ENCODE measurements around the gene MAN2A1.
"Not testable (repeated sequence)": the region's sequence is repeated elsewhere in the genome, so short reads cannot be mapped to it uniquely, and the experiment has no call there.

MAN2A1 gene

DNA sequence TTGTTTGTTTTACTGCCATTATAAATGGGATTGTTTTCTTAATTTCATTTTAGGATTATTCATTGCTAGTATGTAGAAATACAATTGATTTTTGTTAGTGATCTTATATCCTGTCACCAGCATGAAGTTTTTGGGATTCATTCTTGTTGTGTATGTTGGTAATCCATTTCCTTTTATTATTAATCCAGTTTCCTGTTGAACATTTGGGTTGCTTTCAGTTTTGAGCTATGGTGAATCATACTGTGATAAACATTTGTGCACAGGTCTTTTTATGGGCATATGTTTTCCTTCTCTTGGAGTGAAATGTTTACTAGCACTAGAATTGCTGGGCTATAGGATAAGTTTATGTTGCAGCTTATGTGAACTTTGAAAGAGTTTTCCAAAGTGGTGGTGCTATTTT lies 69.6 kb downstream of the MAN2A1 start:
- no peak for DNase-seq

- DNase-seq: not testable (repeated sequence)
Measured at GRCh38 chr5:109760130-109760529, 70.4 kb downstream of the MAN2A1 start.

- no peak for DNase-seq
Measured at GRCh38 chr5:109762821-109763220, 73.1 kb downstream of the MAN2A1 start.

DNA sequence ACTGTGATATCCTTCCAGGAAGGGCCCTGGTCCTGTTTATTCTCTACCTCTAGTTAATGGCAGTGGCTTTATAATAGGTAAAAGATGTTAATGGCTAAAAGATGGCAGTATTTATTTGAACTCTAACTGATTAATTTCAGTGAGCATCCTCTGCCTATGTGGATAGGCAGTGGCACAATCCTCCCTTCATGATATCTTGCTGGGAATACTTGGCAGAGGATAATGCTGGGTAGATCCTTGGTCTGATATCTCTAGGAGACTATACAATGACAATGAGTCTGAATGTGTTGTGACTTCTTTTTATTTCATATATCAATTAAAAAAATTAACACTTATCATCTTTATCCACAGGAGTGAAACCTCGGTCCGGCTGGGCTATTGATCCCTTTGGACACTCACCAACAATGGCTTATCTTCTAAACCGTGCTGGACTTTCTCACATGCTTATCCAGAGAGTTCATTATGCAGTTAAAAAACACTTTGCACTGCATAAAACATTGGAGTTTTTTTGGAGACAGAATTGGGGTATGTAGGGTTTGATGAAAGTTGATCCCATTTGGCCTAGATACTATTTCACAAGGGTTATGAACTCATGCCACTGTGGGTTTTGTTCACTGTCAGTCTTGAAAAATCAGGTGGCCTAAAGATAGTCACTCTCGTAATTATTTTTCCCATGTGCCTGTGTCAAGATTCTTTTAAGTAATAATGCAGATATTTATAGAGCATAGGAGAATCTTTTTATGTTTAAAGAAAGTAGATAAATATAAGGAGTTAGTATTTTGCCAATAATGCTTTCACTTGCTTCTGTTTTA lies 77.7 kb downstream of the MAN2A1 start:
- DNase-seq: no peak

DNA sequence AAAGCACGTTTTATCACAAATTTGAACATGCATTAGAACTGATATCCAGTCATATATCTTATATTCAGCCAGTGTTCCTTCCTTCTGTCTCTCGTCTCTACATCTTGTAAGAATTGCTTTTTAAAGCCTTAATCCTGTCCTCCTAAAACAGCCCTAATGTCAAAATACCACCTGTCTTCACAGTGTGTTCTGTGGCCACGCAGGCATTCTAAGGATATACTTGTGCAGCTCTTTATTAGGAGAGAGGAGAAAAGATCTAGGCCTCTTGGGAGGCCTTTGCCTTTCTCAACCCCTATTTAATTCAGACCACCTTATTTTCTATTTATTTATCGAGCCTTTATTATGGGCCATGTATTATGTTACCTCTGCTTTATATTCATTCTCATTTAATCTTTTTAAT lies 78.3 kb downstream of the MAN2A1 start:
- DNase-seq: no peak

GRCh38 chr5:109769597-109770291 lies 80.0 kb downstream of the MAN2A1 start:
- DNase-seq: no peak

DNA sequence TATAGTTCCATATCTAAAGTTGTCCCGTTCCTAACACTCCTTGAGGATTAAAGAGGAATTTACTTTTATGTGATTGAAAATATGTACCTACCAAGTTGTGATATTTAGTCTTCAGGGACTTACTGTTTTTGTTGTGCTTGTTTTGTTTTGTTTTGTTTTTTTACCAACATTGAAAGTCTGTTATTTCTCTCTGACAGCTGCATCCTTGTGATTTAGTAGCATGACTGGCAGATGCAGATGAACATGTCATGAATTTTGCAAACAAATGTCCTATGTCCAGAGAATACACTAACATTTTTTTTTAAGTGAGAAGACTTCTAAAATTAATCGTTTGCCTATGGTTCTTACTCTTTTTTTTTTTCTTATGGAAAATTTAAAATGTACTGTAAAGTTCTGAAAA lies 85.4 kb downstream of the MAN2A1 start:
- no peak for DNase-seq

GRCh38 chr5:109779036-109779735 lies 89.5 kb downstream of the MAN2A1 start:
- DNase-seq: no peak

DNA sequence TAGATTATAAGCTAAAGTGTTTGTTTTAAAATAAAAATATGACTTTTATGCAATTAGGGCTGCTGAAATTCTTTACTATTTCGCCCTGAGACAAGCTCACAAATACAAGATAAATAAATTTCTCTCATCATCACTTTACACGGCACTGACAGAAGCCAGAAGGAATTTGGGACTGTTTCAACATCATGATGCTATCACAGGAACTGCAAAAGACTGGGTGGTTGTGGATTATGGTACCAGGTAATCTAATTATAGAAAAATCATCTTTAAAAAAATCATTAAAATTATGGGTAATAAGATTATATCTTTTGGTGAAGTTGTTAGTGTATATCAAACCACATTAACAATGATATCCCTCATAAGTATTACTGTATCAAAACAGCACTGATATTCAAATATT lies 95.0 kb downstream of the MAN2A1 start:
- no peak for DNase-seq

- DNase-seq: no peak
Measured at GRCh38 chr5:109786206-109786855, 96.6 kb downstream of the MAN2A1 start.

DNA sequence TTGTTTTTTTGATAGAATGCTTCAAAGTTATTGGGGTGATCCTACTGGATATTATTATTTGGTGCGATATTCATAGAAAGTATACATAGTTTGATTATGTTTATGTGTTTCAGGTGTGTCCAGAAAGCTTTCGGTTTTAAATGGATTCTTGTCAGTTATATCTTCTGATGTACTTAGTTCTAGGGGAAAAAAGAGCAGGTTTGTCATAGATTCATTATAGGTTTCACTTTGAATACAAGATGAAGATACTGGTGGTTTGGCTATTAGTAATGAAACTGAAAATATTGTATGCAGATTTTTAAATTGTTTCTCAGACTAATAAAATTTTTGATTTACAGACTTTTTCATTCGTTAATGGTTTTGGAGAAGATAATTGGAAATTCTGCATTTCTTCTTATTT lies 98.9 kb downstream of the MAN2A1 start:
- DNase-seq: no peak

GRCh38 chr5:109792613-109793012 lies 102.9 kb downstream of the MAN2A1 start:
- DNase-seq: no peak

- no peak for DNase-seq
Measured at GRCh38 chr5:109803854-109804253, 114.1 kb downstream of the MAN2A1 start.

GRCh38 chr5:109805472-109805871 lies 115.7 kb downstream of the MAN2A1 start:
- DNase-seq: no peak

DNA sequence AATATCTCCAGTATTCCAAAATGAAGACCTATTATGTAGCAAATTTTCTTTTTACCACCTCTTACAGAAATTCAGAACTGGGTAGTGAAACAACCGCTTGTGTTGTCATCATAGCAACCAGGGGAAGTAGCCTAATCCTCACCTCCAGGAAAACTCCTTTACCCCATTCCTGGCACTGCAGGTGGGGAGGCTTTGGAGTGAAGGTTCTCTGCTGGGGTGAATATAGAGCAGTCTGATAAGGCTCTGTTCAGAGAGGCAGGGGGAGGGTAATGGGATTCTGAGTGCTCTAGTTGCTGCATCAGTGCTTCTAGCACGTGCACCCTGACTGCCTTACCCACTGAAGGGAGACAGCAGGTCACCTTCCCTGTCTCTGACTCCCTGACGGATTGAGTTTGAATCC lies 116.2 kb downstream of the MAN2A1 start:
- DNase-seq: no peak

GRCh38 chr5:109812698-109813097 lies 123.0 kb downstream of the MAN2A1 start:
- no peak for DNase-seq

GRCh38 chr5:109816732-109817131 lies 127.0 kb downstream of the MAN2A1 start:
- DNase-seq: no peak

DNA sequence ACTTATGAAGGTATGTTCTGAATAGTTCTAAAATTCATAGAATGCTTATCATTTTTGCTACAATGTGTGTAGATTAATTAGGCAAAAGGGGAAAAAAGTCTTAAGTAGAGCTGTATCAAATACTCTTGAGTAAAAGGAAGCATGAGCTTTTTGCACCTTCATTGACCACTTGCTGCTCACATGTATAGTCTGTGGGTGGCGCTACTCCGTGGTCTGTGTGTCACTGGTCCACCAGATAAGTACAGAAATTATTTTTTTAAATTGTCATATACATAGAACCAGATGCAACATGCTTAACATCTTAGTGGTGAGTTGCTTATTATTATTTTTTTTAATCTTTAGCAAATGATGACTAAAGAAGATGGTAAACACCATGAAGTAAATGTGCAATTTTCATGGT lies 130.2 kb downstream of the MAN2A1 start:
- DNase-seq: no peak

GRCh38 chr5:109823597-109823996 lies 133.9 kb downstream of the MAN2A1 start:
- DNase-seq: no peak

DNA sequence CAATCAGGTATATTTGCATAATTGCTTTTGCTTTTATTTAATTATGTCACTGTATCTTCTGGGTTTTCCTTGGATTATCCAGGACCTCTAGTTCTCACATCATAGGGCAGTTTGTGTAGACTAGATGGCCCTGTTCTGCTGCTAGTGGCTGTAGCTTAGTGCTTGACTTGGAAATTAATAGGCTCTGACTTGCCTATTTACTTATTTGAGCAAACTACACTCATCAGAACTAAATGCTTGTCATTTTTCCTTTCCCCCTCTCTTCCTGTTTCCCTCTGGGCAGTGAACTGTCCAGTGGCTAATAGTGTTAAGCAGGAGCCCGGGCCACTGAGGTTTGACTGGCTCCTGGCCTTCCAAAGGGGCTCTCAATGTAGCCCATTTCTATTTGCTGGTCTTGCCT lies 135.7 kb downstream of the MAN2A1 start:
- no peak for DNase-seq

DNA sequence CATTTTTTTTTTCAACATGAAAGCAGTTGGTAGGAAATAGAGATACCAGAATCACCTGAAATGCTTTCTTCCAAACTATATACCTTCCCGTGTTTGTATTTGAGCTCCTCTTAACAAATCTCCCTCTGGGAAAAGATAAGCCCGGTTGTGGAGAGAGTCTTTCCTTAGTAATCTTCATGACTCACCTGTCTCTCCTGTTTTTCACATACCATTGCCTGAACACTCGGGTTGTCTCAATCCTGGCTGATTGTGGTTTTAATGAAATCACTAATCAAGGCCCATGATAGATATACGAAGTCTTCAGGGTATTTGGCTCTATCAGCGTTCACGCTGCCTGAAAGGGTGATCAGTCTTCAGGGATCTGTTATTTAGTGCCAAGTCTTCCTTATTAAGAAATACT lies 136.7 kb downstream of the MAN2A1 start:
- DNase-seq: no peak

GRCh38 chr5:109829331-109829730 lies 139.6 kb downstream of the MAN2A1 start:
- DNase-seq: no peak

DNA sequence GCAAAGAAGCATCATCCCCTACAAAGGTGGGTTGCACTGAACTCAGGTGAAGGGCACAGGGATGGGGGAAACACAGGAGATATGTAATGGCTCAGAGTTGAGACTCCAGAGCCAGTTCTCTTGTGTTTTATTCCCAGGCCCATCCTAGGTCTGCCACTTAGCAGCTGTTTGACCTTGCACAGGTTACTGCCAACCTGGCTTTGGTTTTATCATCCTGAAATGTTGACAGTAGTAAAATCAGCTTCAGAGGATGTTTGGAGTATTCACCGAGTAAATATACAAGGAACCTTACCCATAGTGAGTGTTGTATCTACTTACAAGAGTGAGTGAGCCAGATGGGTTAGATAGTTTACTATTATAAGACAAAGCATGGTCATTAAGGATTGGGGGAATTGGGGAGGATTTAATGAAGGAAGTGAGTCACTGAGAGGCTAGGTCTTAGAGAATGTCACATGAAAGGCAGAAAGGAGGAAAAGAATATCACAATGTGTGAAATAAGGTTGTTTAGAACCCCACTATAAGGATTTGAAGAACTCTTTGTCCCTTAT lies 141.3 kb downstream of the MAN2A1 start:
- no peak for DNase-seq

All from KG1 (cell line).